ENCODE data around the gene ZNF483.

ZNF483 gene

DNA sequence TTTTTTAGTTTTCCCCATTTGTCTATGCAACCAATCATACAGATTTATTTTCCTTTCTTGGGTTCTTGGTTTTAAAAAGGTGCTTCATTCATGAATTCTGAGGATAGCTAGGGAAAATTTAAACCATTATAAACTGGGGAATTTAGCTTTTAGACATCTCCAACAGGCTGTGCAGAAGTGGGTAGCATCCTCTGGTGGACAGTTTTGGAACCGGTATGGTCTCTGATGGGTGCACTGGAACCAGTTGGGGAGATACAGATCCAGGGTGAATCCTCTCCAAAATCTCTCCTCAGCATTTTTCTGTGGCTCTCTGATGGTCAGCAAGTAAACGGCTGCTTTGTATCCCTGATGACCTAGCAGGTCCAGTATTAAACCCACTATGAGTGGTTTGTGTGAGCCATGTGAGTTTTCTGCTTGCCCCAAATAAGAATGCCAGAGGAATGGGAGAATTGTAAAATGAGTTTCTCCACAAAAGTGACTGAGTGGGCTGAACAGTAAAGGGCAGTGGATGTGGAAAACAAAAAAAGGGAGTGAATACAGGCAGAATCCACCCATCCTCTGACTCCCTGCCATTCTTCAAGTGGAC lies 97.0 kb downstream of the ZNF483 start:
- Histone ChIP-seq H3K9ac (ENCODE audit: low read depth, low read length, poor library complexity, severe bottlenecking) (no peak overlapping the region), H2AFZ (ENCODE audit: low read length) (no peak overlapping the region), H4K20me1 (ENCODE audit: insufficient read depth, low read length, poor library complexity, severe bottlenecking) (no peaks in the 10 kb centered on the region), H3K4me1 (ENCODE audit: insufficient read depth, low read length, poor library complexity, severe bottlenecking) (no peaks in the 10 kb centered on the region), H3K36me3 (ENCODE audit: insufficient read depth, low read length) (no peaks in the 10 kb centered on the region), H3K79me2 (ENCODE audit: insufficient read depth, low read length) (no peaks in the 10 kb centered on the region), H3K4me2 (ENCODE audit: low read depth, low read length, poor library complexity, severe bottlenecking) (no peak overlapping the region), H3K4me3 (ENCODE audit: low read length, poor library complexity, severe bottlenecking) (no peak overlapping the region), H3K9me3 (ENCODE audit: insufficient read depth, low read depth, low read length) (no peaks in the 10 kb centered on the region), H3K27me3 (ENCODE audit: insufficient read depth, low read length, poor library complexity, severe bottlenecking) (no peaks in the 10 kb centered on the region), H3F3A (ENCODE audit: low read depth) (no peaks in the 10 kb centered on the region), H3K9me2 (replicated peaks; ENCODE audit: low read depth, low read length) (no peaks in the 10 kb centered on the region)
- TF ChIP-seq, protein P1, sequence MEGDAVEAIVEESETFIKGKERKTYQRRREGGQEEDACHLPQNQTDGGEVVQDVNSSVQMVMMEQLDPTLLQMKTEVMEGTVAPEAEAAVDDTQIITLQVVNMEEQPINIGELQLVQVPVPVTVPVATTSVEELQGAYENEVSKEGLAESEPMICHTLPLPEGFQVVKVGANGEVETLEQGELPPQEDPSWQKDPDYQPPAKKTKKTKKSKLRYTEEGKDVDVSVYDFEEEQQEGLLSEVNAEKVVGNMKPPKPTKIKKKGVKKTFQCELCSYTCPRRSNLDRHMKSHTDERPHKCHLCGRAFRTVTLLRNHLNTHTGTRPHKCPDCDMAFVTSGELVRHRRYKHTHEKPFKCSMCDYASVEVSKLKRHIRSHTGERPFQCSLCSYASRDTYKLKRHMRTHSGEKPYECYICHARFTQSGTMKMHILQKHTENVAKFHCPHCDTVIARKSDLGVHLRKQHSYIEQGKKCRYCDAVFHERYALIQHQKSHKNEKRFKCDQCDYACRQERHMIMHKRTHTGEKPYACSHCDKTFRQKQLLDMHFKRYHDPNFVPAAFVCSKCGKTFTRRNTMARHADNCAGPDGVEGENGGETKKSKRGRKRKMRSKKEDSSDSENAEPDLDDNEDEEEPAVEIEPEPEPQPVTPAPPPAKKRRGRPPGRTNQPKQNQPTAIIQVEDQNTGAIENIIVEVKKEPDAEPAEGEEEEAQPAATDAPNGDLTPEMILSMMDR (conservative IDR thresholded peaks at IDR 0.05; ENCODE audit: low read length) = peak; percentile 87
- no peak for TF ChIP-seq EZH2phosphoT487 (IDR thresholded peaks at IDR 0.05; ENCODE audit: borderline replicate concordance)

DNA sequence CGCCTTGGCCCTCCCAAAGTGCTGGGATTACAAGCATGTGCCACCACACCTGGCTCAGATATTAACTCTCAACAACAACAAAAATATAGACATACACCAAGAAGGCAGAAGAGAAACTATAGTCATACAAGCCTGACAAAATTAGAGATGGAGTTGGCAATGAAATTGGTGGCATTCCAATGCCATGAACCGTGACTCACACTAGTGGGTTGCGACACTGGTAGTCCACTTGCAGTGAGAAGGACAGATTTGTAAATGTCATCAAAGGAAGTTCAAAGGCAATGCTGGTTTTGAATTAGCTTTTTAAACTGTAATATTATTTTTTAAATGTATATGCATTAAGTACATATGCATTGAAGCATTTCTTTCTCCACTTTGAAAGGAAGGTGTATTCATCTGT lies 97.6 kb downstream of the ZNF483 start:
- no peak for TF ChIP-seq EZH2phosphoT487 (IDR thresholded peaks at IDR 0.05; ENCODE audit: borderline replicate concordance)
- TF ChIP-seq, protein P1 (conservative IDR thresholded peaks at IDR 0.05; ENCODE audit: low read length) = no peak
- Histone ChIP-seq H3K27me3 (ENCODE audit: insufficient read depth, low read length, poor library complexity, severe bottlenecking) (no peaks in the 10 kb centered on the region), H3K36me3 (ENCODE audit: insufficient read depth, low read length) (no peaks in the 10 kb centered on the region), H2AFZ (ENCODE audit: low read length) (no peak overlapping the region), H4K20me1 (ENCODE audit: insufficient read depth, low read length, poor library complexity, severe bottlenecking) (no peaks in the 10 kb centered on the region), H3K4me1 (ENCODE audit: insufficient read depth, low read length, poor library complexity, severe bottlenecking) (no peaks in the 10 kb centered on the region), H3K9me2 (replicated peaks; ENCODE audit: low read depth, low read length) (no peaks in the 10 kb centered on the region), H3K9ac (ENCODE audit: low read depth, low read length, poor library complexity, severe bottlenecking) (no peak overlapping the region), H3K9me3 (ENCODE audit: insufficient read depth, low read depth, low read length) (no peaks in the 10 kb centered on the region), H3K4me2 (ENCODE audit: low read depth, low read length, poor library complexity, severe bottlenecking) (no peak overlapping the region), H3K79me2 (ENCODE audit: insufficient read depth, low read length) (no peaks in the 10 kb centered on the region), H3K4me3 (ENCODE audit: low read length, poor library complexity, severe bottlenecking) (no peak overlapping the region), H3F3A (ENCODE audit: low read depth) (no peaks in the 10 kb centered on the region)
